HG03139 (cell line): Measurements from ENCODE around the gene CDK7.
"Not testable (repeated sequence)": the region's sequence is repeated elsewhere in the genome, so short reads cannot be mapped to it uniquely, and the experiment has no call there.

Experiments used
- ATAC-seq: cut with Tn5 transposase; IDR thresholded peaks from one replicate; pipeline ENCODE4 v1.9.1; 2021; ENCODE audit not compliant: unreplicated experiment

CDK7 gene

GRCh38 chr5:69234457-69235268 is at the start of gene CDK7:
Gene CDK7 (plus strand): TSS chr5:69234886. CDS start chr5:69234976, 90 bp downstream.
- ATAC-seq: peak; percentile 96

- no peak for ATAC-seq
Measured at GRCh38 chr5:69187342-69187741, 47.3 kb upstream of the CDK7 start.

GRCh38 chr5:69188811-69189161 is 45.9 kb upstream of the CDK7 start:
- ATAC-seq: no peak

- ATAC-seq: peak; percentile 97
Measured at GRCh38 chr5:69189162-69190086, 45.3 kb upstream of the CDK7 start, which contains the start of gene CENPH. Gene CENPH (plus strand): TSS chr5:69189583. CDS start chr5:69189635, 52 bp downstream.

- ATAC-seq: no peak
Measured at GRCh38 chr5:69202497-69202896, 32.2 kb upstream of the CDK7 start.

- ATAC-seq: no peak
Measured at GRCh38 chr5:69206528-69207190, 28.0 kb upstream of the CDK7 start.

GRCh38 chr5:69209602-69210001 is 25.1 kb upstream of the CDK7 start:
- ATAC-seq: no peak

- no peak for ATAC-seq
Measured at GRCh38 chr5:69211200-69211599, 23.5 kb upstream of the CDK7 start.

GRCh38 chr5:69212022-69212421 is 22.7 kb upstream of the CDK7 start:
- no peak for ATAC-seq

GRCh38 chr5:69213513-69214215 is 21.0 kb upstream of the CDK7 start:
- no peak for ATAC-seq

GRCh38 chr5:69217151-69217511 is 17.6 kb upstream of the CDK7 start:
- ATAC-seq: no peak

GRCh38 chr5:69217548-69218526 is 16.8 kb upstream of the CDK7 start:
- peak; percentile 86 for ATAC-seq

GRCh38 chr5:69219939-69220338 is 14.7 kb upstream of the CDK7 start:
- no peak for ATAC-seq

GRCh38 chr5:69220371-69220770 is 14.3 kb upstream of the CDK7 start:
- ATAC-seq: not testable (repeated sequence)

GRCh38 chr5:69220833-69221232 is 13.9 kb upstream of the CDK7 start:
- not testable (repeated sequence) for ATAC-seq

GRCh38 chr5:69224520-69224919 is 10.2 kb upstream of the CDK7 start:
- no peak for ATAC-seq

GRCh38 chr5:69225860-69226259 is 8.8 kb upstream of the CDK7 start:
- no peak for ATAC-seq

GRCh38 chr5:69230181-69230580 is 4.5 kb upstream of the CDK7 start:
- no peak for ATAC-seq

GRCh38 chr5:69231281-69231680 is 3.4 kb upstream of the CDK7 start:
- no peak for ATAC-seq

- ATAC-seq: no peak
Measured at GRCh38 chr5:69231851-69232250, 2.8 kb upstream of the CDK7 start.
